Nephron progenitor cell (in vitro differentiated cells): ENCODE measurements around the gene PLEKHG4B.
"Not testable (repeated sequence)": the region's sequence is repeated elsewhere in the genome, so short reads cannot be mapped to it uniquely, and the experiment has no call there.

Source experiments
- DNase-seq: peaks from one replicate; pipeline ENCODE4 v3.0.0; 2021
- H3K27ac Mint-ChIP-seq: 2 replicates; pipeline ENCODE4 v1.8.0; 2021; ENCODE audit warnings: mild to moderate bottlenecking, moderate library complexity, mixed read lengths
- H3K27me3 Mint-ChIP-seq: 2 replicates; pipeline ENCODE4 v1.8.0; 2021; ENCODE audit warnings: mild to moderate bottlenecking, low read depth, mixed read lengths; ENCODE audit not compliant: poor library complexity
- H3K36me3 Mint-ChIP-seq: 2 replicates; pipeline ENCODE4 v1.8.0; 2021; ENCODE audit warnings: low read depth, mixed read lengths
- H3K4me1 Mint-ChIP-seq: 2 replicates; pipeline ENCODE4 v1.8.0; 2021; ENCODE audit warnings: mixed read lengths
- H3K4me3 Mint-ChIP-seq: 2 replicates; pipeline ENCODE4 v1.8.0; 2021; ENCODE audit warnings: mild to moderate bottlenecking, moderate library complexity, mixed read lengths
- H3K9me3 Mint-ChIP-seq: 2 replicates; pipeline ENCODE4 v1.8.0; 2021; ENCODE audit warnings: mild to moderate bottlenecking, moderate library complexity, mixed read lengths
- CTCF ChIP-seq: fragments of 200-600 bp; sonication (generic); IDR thresholded peaks from 2 replicates; pipeline ENCODE4 v1.5.0; 2021; ENCODE audit warnings: antibody characterized with exemption

PLEKHG4B gene

GRCh38 chr5:206927-207536 is 115.1 kb downstream of the PLEKHG4B start:
- H3K36me3 Mint-ChIP-seq: peaks cover 41% of the 10 kb centered on the region
- H3K4me3 Mint-ChIP-seq: no peak overlapping the region
- no peak for DNase-seq

GRCh38 chr5:207599-207998 is 115.6 kb downstream of the PLEKHG4B start:
- Mint-ChIP-seq H3K9me3 (no peaks in the 10 kb centered on the region), H3K27ac (no peak overlapping the region), H3K36me3 (peaks cover 39% of the 10 kb centered on the region), H3K27me3 (no peaks in the 10 kb centered on the region), H3K4me1 (peaks cover 37% of the 10 kb centered on the region), H3K4me3 (no peak overlapping the region)
- no peak for TF ChIP-seq CTCF
- DNase-seq: no peak

More at GRCh38 chr5:206927-207536, 115.1 kb downstream of the PLEKHG4B start:
- TF ChIP-seq CTCF: no peak
- Mint-ChIP-seq H3K27me3 (no peaks in the 10 kb centered on the region), H3K4me1 (peaks cover 43% of the 10 kb centered on the region), H3K9me3 (no peaks in the 10 kb centered on the region), H3K27ac (peak overlapping the region; percentile 10)

- no peak for DNase-seq
- H3K9me3 Mint-ChIP-seq: no peaks in the 10 kb centered on the region
- peaks cover 37% of the 10 kb centered on the region for H3K36me3 Mint-ChIP-seq
Observed at GRCh38 chr5:208449-209114, 116.6 kb downstream of the PLEKHG4B start.

GRCh38 chr5:213803-214395 is 121.9 kb downstream of the PLEKHG4B start:
- TF ChIP-seq CTCF: no peak
- H3K4me3 Mint-ChIP-seq: no peak overlapping the region
- H3K9me3 Mint-ChIP-seq: no peaks in the 10 kb centered on the region
- no peaks in the 10 kb centered on the region for H3K27me3 Mint-ChIP-seq
- H3K4me1 Mint-ChIP-seq: peaks cover 42% of the 10 kb centered on the region
- no peak for DNase-seq
- H3K27ac Mint-ChIP-seq: no peak overlapping the region
- H3K36me3 Mint-ChIP-seq: peaks cover 23% of the 10 kb centered on the region

More at GRCh38 chr5:208449-209114, 116.6 kb downstream of the PLEKHG4B start:
- Mint-ChIP-seq H3K27ac (peak overlapping the region; percentile 80), H3K27me3 (no peaks in the 10 kb centered on the region), H3K4me1 (peaks cover 36% of the 10 kb centered on the region), H3K4me3 (no peak overlapping the region)
- TF ChIP-seq CTCF: no peak

- Mint-ChIP-seq H3K36me3 (peaks cover 23% of the 10 kb centered on the region), H3K4me1 (peaks cover 45% of the 10 kb centered on the region), H3K4me3 (peak overlapping the region; percentile 44)
- not testable (repeated sequence) for H3K27me3 Mint-ChIP-seq, DNase-seq, H3K27ac Mint-ChIP-seq, H3K9me3 Mint-ChIP-seq
Observed at GRCh38 chr5:215256-215655, 123.3 kb downstream of the PLEKHG4B start.

GRCh38 chr5:216076-216475 is 124.1 kb downstream of the PLEKHG4B start:
- not testable (repeated sequence) for H3K4me3 Mint-ChIP-seq, H3K27me3 Mint-ChIP-seq, DNase-seq, H3K27ac Mint-ChIP-seq, H3K9me3 Mint-ChIP-seq
- peaks cover 49% of the 10 kb centered on the region for H3K4me1 Mint-ChIP-seq
- H3K36me3 Mint-ChIP-seq: peaks cover 23% of the 10 kb centered on the region
